ENCODE data around the gene ZSWIM4.
"Not testable (repeated sequence)": the region's sequence is repeated elsewhere in the genome, so short reads cannot be mapped to it uniquely, and the experiment has no call there.

ZSWIM4 gene

DNA sequence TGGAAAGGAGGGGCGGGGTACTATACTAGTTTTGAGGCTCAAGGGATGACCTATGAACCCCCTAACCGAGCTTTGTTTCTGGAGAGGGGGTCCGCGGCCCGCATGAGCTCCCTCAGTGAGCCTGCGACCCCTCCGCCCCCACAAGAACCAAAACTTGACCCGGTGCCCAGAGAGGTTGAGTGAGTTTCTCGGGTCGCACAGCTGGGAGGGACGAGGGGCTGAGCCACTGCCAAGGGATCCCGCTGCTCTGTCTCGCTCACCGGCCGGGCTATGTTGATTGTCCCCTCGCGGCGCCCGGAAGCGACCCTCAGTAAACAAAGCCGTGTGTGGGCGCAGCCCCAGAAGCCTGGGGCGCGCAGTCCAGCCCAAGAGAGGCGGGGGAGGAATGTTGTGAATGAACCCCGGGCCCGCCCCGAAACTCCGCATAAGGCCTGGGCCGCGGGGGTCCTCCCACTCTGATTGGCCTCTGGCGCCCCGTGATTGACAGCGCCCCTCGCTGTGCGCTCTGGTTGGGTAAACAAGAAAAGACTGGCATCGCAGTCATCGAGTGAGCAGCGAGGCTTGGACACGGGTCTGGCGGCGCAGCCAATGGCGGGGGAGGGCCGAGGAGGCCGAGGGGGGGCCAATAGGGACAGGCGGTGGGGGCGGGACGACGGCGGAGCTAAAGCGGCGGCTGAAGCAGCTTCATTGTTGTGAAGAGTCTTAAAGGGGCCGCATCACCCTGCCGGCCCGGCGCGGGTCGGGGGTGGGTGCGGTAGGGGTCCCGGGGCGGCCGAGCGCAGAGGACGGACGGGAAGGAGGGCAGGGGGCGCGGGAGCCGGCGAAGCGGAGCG is at the start of gene ZSWIM4:
Gene ZSWIM4 (plus strand): TSS at position 687 of the 833 bp plus-strand sequence. CDS start 206 bp downstream, outside the sequence.
- peak; percentile 68 for DNase-seq

GRCh38 chr19:13747098-13747453 is 48.2 kb upstream of the ZSWIM4 start:
- no peak for DNase-seq

DNA sequence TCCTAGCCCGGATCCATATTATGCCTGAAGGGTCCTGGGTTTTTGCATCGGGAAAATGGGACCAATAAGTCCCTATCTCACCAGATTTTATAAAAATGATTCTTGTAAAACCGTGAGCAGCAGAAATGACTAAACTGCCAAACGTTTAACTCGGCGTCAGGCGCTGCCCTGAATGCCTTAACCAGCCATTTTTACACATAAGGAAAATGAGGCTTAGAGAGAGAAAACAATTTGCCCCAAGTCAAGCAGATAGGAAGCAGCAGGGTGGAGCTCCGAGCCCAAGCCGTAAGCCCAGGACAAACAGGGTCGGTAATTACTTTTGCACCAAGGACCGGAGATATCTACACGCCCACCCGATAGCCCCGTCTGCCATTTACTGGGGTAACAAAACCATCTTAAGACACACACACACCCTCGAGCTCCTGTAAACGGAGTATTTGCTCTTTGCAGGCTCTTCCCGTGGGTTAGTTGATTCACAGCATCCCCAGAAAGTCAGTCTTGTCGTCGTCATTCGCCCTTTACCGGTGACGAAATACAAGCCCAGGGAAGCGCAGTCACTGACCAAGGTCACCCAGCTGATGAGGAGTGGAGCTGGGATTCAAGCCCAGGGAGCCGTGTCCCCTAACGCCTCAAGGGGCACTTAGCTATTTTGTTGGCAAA is 46.9 kb upstream of the ZSWIM4 start:
- DNase-seq: no peak

DNA sequence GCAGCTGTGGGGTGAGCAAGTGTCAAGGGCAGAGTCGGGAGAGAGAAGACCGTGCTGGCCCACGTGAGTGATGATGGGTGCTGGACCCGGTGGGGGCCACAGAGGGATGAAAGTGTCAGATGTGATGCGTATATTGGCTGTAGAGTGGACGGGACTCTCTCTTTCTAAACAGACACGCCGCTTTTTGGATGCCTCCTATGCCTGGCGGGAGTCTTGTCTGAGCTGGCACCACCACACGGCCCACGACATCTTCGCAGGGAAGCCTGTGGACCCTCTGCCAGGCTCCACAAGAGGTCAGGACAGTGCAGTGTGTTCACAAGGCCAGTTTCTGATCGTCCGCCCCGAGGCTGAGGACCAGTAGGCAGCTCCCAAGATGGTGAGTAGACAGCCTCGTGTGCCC is 43.8 kb upstream of the ZSWIM4 start:
- DNase-seq: no peak

DNA sequence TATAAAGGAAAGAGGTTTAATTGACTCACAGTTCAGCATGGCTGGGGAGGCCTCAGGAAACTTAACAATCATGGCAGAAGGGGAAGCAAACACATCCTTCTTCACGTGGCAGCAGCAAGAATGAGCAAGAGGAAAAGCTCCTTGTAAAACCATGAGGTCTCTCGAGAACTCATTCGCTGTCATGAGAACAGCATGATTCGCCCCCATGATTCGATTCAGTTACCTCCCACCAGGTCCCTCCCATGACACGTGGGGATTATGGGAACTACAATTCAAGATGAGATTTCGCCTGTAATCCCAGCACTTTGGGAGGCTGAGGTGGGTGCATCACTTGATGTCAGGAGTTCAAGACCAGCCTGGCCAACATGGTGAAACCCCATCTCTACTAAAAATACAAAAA is 41.6 kb upstream of the ZSWIM4 start:
- DNase-seq: not testable (repeated sequence)

DNA sequence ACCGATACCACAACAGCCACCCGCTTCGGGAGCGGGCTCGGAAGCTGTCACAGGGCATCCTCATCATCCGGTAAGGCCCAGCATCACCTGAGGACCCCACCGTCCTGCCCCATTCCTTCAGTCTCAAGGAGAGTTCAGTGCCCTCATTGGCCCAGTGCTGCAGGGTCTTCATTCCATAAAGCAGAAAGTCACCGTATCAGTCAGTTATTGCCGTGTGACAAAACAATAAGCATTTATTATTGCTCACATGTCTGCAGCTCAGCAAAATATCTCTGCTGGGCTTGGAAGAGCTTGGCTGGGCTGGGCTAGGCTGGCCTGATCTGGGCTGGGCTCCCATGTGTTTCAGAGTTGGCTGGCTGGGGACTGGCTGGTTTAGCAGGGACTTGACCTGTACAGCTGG is 39.0 kb upstream of the ZSWIM4 start:
- no peak for DNase-seq

DNA sequence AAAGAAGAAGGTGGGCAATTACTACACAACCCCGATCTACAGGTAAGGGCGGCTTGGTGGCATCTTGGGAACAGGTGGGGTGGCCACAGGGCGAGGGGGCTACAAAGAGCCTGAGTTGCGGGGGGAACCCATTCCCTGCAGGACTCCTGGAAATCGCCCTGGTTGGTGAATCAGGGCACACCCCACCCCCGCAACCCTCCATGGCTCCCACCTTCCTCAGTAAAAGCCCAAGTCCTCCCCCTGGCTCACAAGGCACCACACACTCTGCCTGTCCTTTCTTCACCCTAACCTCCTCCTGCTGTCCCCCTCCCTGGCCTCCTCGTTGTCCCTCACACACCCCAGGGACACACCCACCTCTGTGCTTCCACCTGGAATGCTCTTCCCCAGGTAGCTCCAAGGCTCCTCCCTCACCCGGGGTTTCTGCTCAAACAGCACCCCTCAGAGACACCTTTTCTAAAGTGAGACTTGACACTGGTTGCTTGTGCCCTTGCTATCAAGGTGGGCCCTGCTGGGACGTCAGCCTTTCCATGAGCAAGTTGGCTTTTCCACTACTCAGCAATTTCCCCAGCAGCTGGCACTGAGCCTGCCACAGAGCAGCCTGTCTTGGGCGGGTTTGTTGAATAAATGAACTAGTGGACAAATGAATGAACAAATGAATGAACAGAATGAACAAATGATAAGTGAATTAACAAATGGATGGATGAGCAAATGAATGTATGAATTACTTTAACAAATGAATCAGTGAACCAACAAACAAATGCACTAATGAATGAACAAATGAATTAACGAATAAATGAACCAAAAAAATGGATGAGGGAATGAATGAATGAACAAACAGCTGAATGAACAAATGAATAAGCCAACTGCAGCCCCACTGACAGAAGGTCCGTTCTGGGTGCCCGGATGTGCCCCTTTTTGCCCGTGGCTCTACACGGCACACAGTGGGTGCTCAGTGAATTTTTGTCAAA is 37.2 kb upstream of the ZSWIM4 start:
- no peak for DNase-seq

DNA sequence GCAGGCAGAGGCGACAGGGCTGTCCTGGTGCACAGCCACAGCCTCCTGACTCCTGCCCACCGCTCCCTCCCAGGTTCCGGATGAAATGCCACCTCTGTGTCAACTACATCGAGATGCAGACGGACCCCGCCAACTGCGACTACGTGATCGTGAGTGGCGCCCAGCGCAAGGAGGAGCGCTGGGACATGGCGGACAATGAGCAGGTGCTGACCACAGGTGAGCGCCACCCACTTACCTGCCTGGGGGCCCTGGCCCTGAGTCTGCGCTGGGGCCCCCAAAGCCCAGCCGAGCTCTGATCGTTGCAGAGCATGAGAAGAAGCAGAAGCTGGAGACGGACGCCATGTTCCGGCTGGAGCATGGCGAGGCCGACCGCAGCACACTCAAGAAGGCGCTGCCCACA is 36.4 kb upstream of the ZSWIM4 start:
- DNase-seq: no peak

- DNase-seq: no peak
Measured at GRCh38 chr19:13761423-13761822, 33.8 kb upstream of the ZSWIM4 start.

- no peak for DNase-seq
Measured at GRCh38 chr19:13762635-13763235, 32.5 kb upstream of the ZSWIM4 start.

GRCh38 chr19:13763265-13763664 is 32.0 kb upstream of the ZSWIM4 start:
- no peak for DNase-seq

- peak; percentile 75 for DNase-seq
Measured at GRCh38 chr19:13764101-13764807, 31.0 kb upstream of the ZSWIM4 start, which contains the start of gene MRI1. TSS of gene MRI1 (plus strand) at chr19:13764522. CDS start at chr19:13764589, 67 bp downstream.

GRCh38 chr19:13764821-13765394 is 30.3 kb upstream of the ZSWIM4 start:
- no peak for DNase-seq

DNA sequence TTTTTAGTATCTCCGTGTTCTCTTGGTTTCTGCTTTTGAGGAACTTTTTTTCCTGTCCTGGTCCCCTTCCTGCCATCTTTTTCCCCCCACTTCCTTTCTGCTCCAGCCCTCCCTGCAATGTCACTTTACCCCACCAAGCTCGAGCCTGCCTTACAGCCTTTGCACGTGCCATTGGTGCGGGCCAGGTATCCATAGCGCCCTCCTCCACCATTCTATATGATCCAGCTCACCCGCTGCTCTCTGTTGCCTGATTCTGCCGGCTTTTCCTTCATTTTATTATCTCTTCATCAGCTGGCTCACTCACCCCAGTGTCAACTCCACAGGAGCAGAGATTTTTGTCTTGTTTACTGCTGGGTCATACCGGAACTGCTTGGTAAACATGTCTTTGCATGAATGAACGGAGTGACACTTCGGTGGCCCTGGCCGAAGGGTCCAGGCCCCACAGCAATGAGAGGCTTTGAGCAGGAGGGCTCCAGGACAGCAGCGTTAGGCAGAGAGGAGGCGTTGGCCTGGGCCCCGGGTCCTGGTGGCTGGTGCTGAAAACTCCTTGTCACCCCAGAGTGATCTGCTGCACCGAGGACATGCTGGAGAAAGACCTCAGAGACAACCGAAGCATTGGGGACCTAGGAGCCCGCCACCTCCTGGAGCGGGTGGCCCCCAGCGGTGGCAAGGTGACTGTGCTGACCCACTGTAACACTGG is 29.7 kb upstream of the ZSWIM4 start:
- no peak for DNase-seq

DNA sequence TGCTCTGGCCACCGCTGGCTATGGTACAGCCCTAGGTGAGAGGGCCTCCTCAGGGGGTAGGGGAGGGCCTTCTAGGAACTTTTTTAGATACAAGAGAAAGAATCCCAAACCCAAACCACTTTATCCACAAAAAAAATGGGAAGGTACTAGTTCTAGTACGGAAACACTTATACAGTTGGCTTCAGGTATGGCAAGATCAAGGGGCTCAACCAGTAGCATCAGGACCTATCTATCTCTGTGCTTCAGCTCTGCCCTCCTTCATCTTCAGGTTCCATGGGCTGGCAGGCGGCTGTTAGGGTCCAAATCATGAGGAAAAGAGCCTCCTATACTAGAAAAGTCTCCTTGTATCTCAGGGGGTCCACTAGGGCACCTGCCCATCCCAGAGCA is 29.2 kb upstream of the ZSWIM4 start:
- no peak for DNase-seq

DNA sequence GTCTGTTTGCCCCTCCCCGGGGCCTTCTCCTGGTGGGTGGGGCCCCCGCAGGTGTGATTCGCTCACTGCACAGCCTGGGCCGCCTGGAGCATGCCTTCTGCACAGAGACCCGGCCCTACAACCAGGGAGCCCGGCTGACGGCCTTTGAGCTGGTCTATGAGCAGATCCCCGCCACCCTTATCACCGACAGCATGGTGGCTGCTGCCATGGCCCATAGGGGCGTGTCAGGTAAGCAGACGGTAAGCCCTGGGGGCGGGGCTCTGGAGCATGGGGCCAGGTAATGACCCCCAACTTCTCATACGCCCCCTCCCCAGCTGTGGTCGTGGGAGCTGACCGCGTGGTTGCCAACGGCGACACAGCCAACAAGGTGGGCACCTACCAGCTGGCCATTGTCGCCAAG is 26.7 kb upstream of the ZSWIM4 start:
- no peak for DNase-seq

DNA sequence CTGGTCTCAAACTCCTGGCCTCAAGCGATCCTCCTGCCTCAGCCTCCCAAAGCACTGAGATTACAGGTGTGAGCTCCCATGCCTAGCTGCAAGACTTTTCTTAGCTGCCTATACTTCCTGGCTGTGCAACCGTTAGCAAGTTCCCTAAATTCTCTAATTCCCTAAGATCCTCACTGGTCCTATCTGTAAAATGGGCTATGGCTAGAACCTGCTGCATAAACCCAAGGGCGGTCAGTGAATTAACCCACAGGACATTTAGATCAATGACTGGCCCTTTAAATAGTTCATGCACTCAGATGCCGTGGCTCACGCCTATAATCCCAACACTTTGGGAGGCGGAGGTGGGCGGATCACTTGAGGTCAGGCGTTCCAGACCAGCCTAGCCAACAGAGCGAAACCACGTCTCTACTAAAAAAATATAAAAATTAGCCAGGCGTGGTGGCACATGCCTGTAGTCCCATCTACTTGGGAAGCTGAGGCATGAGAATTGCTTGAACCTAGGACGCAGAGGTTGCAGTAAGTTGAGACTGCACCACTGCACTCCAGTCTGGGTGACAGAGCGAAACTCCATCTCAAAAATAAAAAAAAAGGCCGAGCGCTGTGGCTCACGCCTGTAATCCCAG is 25.1 kb upstream of the ZSWIM4 start:
- DNase-seq: no peak

DNA sequence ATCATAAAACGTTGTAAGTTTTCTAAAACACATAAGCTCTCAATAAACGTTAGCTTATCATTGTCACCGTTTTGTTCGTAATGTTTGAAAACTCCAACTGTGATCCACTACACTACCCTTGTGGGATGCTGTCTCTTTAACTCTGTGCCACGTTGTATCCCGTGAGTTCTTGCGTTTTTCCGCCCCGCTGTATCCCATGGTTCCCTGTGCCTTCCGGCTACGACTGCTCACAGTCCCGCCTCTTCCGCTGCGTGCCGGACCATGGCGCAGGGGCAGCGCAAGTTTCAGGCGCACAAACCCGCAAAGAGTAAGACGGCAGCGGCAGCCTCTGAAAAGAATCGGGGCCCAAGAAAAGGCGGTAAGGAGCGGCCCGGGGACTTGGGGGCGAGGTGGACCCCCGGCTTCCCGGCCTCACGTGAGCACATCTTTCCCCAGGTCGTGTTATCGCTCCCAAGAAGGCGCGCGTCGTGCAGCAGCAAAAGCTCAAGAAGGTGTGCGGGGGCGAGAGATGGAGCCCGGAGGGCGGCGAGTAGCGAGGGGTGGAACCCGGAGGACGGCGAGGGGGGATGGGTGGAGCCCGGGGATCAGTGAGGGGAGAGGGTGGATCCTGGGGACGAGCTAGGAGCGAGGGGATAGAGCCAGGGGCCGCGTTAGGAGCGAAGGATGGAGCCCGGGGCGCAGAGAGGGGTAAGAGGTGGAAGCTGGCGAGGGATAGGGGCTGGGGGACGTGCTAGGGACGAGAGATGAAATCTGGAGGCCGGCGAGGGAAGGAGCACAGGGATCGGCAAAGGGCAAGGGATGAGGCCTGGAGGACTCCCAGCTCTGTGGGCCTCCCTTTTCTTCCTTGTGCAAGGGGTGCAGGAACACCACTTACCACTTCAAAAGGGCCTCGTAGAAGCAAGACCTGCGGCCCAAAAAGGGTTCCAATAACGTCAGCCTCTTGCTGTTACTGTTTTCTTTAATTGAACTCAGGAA is 20.7 kb upstream of the ZSWIM4 start, which contains the start of gene C19orf53:
Gene C19orf53 (plus strand): TSS at position 240 of the 975 bp plus-strand sequence. CDS start 22 bp downstream, at position 262.
- peak; percentile 77 for DNase-seq

DNA sequence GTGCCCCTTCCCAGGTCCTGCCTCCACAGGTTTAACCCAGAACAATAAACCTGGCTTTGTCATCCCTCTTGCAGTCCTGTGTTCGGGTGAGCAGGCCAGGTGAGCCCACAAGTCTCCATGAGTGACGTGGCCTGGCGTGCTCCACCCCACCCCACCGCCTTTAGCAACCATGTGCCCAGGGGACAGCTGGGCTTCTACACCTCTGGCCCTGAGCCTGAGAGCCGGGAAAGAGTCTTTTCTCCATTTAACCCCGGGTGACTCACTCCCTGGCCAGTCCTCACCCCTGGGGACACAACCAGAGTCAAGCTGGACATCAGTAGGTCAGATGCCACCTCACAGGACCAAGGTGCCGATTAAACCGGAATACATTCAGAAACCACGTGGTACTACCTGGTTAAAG is 16.8 kb upstream of the ZSWIM4 start:
- DNase-seq: no peak
